Ishikawa (cell line): ENCODE data around the gene OVOL3.

Experiments
- EP300 ChIP-seq: IDR thresholded peaks from 2 replicates; pipeline ENCODE4 v1.6.1; 2012; ENCODE audit warnings: borderline replicate concordance
- RAD21 ChIP-seq: IDR thresholded peaks from 2 replicates; pipeline ENCODE4 v1.6.1; 2012; ENCODE audit warnings: low read depth

DNA sequence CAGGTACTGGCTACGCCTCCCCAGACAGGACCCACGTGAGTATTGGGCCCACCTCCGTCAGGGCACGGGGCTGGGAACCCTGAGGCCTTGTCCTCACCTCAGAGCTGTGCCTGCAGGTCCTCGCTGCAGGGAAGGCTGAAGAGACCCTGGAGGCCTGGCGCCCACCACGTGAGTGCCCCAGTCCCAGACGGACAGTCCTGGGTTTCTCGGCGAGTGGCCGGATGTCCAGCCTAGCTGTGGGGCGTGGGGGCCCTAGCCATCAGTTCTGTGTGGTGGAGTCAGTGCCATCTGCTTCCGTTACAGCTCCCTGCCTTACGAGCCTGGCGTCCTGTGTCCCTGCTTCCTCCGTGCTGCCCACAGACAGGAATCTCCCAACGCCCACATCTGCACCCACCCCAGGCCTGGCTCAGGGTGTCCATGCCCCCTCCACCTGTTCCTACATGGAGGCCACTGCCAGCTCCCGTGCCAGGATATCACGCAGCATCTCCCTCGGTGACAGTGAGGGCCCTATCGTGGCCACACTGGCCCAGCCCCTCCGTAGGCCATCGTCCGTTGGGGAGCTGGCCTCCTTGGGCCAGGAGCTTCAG, 7.8 kb upstream of the OVOL3 start:
- TF ChIP-seq RAD21 (no peak), EP300 (no peak)
